Thyroid gland (tissue), 4 donors: ENCODE measurements around the gene RAB40B. TPM values are rescaled to one million over a fixed set of nuclear protein-coding genes. Genes with fewer than 3 reads are reported as not detected.

Experiments used
- DNase-seq, 2 donors: peaks; one replicate each; pipeline ENCODE4 v3.0.0-alpha.2; 2019
- H3K27ac ChIP-seq, 3 donors: fragments of 200-600 bp; sonication (generic); 1 replicate in 2 of 3; 2 replicates in 1 of 3; pipeline ENCODE4 v1.5.1; 2016 to 2019; ENCODE audit warnings: mild to moderate bottlenecking in 1 of 3, moderate library complexity in 1 of 3
- H3K27me3 ChIP-seq: fragments of 200-600 bp; sonication (generic); one replicate; pipeline ENCODE4 v1.5.1; 2019
- H3K36me3 ChIP-seq, 2 donors: fragments of 200-600 bp; sonication (generic); one replicate each; pipeline ENCODE4 v1.5.1; 2016 to 2019
- H3K4me1 ChIP-seq, 2 donors: fragments of 200-600 bp; sonication (generic); one replicate each; pipeline ENCODE4 v1.5.1; 2017 to 2019
- H3K4me3 ChIP-seq, 3 donors: fragments of 200-600 bp; sonication (generic); replicated peaks in 1 of 3; 1 replicate in 2 of 3; 2 replicates in 1 of 3; pipeline ENCODE4 v1.5.1; 2016; ENCODE audit warnings: mild to moderate bottlenecking in 1 of 3
- H3K9me3 ChIP-seq: fragments of 200-600 bp; sonication (generic); one replicate; pipeline ENCODE4 v1.5.1; 2017
- POLR2A ChIP-seq, 2 donors: fragments of 450-650 bp; IDR thresholded peaks; one replicate each; pipeline ENCODE4 v1.6.1; 2017; ENCODE audit warnings: antibody characterized with exemption in 2 of 2, mild to moderate bottlenecking in 2 of 2, moderate library complexity in 1 of 2
- WGBS, 2 donors: methylation state at CpG; one replicate each; pipeline ENCODE4 v1.1.5; 2017; 5-methylcytosine and 5-hydroxymethylcytosine counted together
- intact Hi-C: fragments of 100-400 bp; cut with DNase I; formaldehyde crosslinking; loops from one replicate; pipeline ENCODE4 v1.15.1; 2023
- total RNA-seq, 4 donors: library from RNA; depleted of rRNA; stranded (reverse); fragments of >200 nt; gene quantifications; one replicate each; pipeline ENCODE4 v1.2.3, GENCODE V29; 2016
- TF ChIP-seq, protein P1 (sequence below), 6 experiments: fragments of 200-600 bp in 3 of 6; fragments of 450-650 bp in 3 of 6; sonication (generic) in 3 of 6; IDR thresholded peaks; one replicate each; pipeline ENCODE4 v1.5.1; 2016 to 2019; ENCODE audit warnings: antibody characterized with exemption in 6 of 6, mild to moderate bottlenecking in 2 of 6, inconsistent platforms in 1 of 6, moderate library complexity in 1 of 6

RAB40B gene
- total RNA-seq, 4 donors from 2014 or later: 6.2 to 19.3 (median 11.3) TPM

- H3K27ac ChIP-seq: no peak overlapping the region
- no peaks in the 10 kb centered on the region for H3K27me3 ChIP-seq
- 91 to 96% methylated on average over 7 of the region's 7 CpGs for WGBS, 2 donors
- DNase-seq: no peak
- intact Hi-C loops: no loop called here
- peaks cover 52 to 71% of the 10 kb centered on the region in 2 donors for H3K36me3 ChIP-seq
- H3K9me3 ChIP-seq: no peaks in the 10 kb centered on the region
- TF ChIP-seq POLR2A (IDR thresholded peaks at IDR 0.05): no peak
- TF ChIP-seq, protein P1, sequence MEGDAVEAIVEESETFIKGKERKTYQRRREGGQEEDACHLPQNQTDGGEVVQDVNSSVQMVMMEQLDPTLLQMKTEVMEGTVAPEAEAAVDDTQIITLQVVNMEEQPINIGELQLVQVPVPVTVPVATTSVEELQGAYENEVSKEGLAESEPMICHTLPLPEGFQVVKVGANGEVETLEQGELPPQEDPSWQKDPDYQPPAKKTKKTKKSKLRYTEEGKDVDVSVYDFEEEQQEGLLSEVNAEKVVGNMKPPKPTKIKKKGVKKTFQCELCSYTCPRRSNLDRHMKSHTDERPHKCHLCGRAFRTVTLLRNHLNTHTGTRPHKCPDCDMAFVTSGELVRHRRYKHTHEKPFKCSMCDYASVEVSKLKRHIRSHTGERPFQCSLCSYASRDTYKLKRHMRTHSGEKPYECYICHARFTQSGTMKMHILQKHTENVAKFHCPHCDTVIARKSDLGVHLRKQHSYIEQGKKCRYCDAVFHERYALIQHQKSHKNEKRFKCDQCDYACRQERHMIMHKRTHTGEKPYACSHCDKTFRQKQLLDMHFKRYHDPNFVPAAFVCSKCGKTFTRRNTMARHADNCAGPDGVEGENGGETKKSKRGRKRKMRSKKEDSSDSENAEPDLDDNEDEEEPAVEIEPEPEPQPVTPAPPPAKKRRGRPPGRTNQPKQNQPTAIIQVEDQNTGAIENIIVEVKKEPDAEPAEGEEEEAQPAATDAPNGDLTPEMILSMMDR (IDR thresholded peaks at IDR 0.05): no peak
- no peaks in the 10 kb centered on the region for H3K4me1 ChIP-seq
- H3K4me3 ChIP-seq: no peak overlapping the region
Measured at GRCh38 chr17:82619211-82619610, 79.3 kb downstream of the RAB40B start.

DNA sequence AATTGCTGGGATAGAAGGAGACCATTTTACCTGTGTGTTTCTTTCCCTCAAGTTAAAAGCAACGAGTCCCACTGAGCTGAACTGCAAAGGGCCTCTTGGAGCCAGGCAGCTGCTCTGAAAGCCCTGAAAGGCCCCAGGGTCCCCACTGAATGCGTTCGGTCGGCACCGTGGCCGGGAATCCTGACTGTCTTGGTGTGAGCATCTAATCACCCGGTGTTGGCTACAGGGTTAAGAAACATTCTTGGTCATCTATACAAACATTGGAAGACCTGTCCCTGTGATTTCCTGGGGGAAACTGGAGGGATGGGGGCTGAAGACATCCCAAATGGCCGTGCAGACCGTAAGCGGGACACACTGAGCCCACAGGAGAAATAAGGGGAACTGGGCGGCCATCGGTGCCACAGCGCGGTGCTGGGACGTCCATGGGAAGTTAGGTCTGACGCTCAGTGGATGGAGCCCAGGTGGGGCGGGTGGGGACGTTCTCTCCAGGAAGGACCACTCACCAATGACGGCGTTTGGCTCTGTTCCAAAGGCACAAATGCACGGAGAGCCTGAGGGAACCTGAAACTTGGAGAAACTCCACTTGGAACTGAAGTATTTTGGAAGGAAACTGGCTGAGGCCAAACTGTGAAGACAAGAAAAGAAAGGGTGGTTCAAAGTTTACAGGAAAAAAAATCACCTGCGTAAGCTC lies 82.3 kb downstream of the RAB40B start:
- Histone ChIP-seq H3K36me3 (peaks cover 39 to 62% of the 10 kb centered on the region in 2 donors), H3K4me1 (no peaks in the 10 kb centered on the region), H3K27me3 (no peaks in the 10 kb centered on the region), H3K27ac (no peak overlapping the region), H3K4me3 (no peak overlapping the region), H3K9me3 (no peaks in the 10 kb centered on the region)
- 82 to 84% methylated on average over 20 of the region's 22 CpGs for WGBS, 2 donors
- DNase-seq: no peak
- intact Hi-C loops: no loop called here
- TF ChIP-seq POLR2A (IDR thresholded peaks at IDR 0.05): no peak
- TF ChIP-seq, protein P1 (IDR thresholded peaks at IDR 0.05): no peak

DNA sequence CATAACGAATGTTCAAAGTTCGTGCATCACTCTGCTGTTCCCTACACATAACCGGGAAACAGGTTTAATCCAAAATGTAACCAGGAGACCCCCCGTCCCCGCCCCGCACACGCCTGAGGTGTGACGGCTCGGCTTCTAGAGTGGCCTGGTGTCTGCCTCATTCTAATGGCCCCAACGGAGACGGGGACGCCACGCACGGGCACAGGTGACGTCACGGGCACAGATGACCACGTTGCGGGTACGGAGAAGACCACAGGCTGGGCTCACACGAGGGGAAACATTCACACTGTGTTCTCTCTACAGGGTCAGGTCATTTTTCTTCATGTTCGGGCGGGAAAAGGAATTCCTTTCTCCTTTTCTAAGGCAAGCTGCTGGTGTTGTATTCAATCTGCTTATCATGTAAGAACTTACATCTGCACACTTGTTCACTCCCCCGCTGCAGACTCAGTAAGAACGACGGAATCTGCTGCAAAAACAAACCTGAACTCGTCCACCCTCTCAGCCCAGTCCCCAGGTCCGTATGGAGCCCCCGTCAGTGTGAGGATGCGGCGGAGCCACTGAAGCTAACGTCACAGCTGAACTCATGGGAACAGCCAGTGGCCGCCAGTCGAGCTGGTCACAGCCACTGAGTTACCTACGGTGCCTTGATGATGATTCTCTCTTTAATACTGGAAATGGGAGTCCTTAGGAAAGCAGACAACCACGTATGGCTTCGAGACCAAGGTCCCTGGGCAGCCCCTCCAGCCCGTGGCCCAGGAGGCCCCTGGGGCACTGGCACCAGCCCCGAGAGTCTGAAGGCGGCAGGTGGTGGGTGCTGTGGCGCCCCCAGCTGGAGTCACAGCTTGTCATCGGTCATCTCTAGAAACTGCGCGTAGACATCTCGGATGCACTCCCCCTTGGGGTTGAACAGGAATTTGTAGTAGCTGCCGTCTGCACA lies 83.1 kb downstream of the RAB40B start:
- intact Hi-C loops: no loop called here
- Histone ChIP-seq H3K27ac (no peak overlapping the region), H3K4me3 (no peak overlapping the region), H3K36me3 (peaks cover 38 to 54% of the 10 kb centered on the region in 2 donors), H3K4me1 (no peaks in the 10 kb centered on the region), H3K9me3 (no peaks in the 10 kb centered on the region), H3K27me3 (no peaks in the 10 kb centered on the region)
- no peak for TF ChIP-seq POLR2A (IDR thresholded peaks at IDR 0.05)
- TF ChIP-seq, protein P1 (IDR thresholded peaks at IDR 0.05): no peak
- no peak for DNase-seq
- 92 to 93% methylated on average over 39 to 45 of the region's 45 CpGs for WGBS, 2 donors

DNA sequence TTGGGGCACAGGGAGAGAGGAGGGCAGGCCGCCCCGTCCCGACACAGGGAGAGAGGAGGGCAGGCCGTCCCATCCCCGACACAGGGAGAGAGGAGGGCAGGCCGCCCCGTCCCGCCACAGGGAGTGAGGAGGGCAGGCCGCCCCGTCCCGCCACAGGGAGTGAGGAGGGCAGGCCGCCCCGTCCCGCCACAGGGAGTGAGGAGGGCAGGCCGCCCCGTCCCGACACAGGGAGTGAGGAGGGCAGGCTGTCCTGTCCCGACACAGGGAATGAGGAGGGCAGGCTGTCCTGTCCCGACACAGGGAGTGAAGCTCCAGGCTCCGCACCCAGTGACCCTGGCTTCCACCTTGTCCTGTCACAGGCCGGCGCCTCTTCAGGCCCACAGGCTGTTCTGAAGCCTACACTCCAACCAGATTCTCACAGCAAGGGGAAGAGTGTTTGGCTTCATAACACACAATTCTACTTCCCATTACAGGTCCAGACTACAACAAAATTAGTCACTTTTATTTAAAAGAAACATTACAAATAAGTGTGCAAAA lies 84.3 kb downstream of the RAB40B start:
- Histone ChIP-seq H3K36me3 (peaks cover 34 to 46% of the 10 kb centered on the region in 2 donors), H3K4me1 (no peaks in the 10 kb centered on the region), H3K9me3 (no peaks in the 10 kb centered on the region), H3K27ac (no peak overlapping the region), H3K4me3 (no peak overlapping the region), H3K27me3 (no peaks in the 10 kb centered on the region)
- DNase-seq: peak in 1 of 2 donors; percentile 49
- intact Hi-C loops: no loop called here
- 62 to 81% methylated on average over 4 to 6 of the region's 22 CpGs for WGBS, 2 donors
- TF ChIP-seq, protein P1 (IDR thresholded peaks at IDR 0.05): no peak
- no peak for TF ChIP-seq POLR2A (IDR thresholded peaks at IDR 0.05)
